ENCODE results near the gene KRTAP3-2. TPM values are rescaled to one million over a fixed set of nuclear protein-coding genes. Genes with fewer than 3 reads are reported as not detected.

Gene KRTAP3-2
- total RNA-seq, 8 experiments from 2014 or later = 0.47 to 1.0 TPM; not detected in 6

DNA sequence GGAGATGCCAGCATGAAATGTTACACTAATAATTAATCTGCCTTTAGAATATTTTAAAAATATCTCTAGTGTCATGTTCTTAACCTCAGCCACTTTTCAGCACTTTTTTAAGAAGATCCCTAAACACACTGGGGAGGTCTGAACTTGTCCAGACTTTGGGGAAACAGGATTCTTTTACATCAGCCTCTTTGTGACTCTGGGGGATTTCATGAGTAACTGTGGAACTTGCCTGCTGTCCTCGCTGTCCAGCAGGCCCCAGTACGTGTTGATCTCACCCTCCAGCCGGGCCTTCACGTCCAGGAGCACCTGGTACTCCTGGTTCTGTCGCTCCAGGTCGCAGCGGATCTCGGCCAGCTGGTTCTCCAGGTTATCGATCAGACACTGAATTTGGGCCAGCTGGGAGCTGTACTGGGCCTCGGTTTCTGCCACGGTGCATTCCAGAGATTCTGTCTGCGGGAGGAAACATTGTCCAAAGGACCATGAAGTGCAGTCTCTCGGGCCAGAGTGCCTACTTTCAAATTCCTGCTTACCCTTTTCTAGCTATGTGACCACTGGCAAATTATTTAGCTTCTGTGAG is 21.0 kb downstream of the KRTAP3-2 start:
- no peak overlapping the region for H3K4me3 ChIP-seq
- H3K4me1 ChIP-seq (replicated peaks in 1 of 2) = no peaks in the 10 kb centered on the region
- ATAC-seq (replicated peaks in 6 of 8) = no peak
- 0 to 97% (median 80%) methylated on average over 1 to 7 of the region's 13 CpGs; no CpG with 5 or more reads in 3 of the 10 experiments for WGBS, 10 experiments
- H3K27ac ChIP-seq = no peak overlapping the region
- in situ Hi-C loops (cut with MboI; ENCODE audit: low pct_unique_long_range_greater_than_20kb in 2 of 9, low sequenced_read_pairs in 9 of 9, unreplicated experiment in 9 of 9) = no loop called here

DNA sequence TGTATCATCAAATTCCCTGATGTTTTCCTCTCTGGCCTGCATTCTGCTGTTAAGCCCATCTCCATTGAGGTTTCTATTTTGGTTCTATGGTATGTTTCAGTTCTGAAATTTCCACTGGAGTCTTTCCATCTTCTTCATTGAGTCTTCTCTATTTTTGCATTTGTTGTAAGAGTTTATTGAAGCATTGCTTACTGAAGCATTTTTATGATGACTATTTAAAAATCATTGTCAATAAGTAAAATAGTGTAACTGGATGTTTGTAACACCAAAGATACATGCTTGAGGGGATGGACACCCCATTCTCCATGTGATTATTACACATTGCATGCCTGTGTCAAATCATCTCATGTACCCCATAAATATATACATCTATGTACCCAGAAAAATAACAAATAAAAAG is 24.2 kb downstream of the KRTAP3-2 start:
- Histone ChIP-seq H3K4me3 (no peak overlapping the region), H3K27ac (no peak overlapping the region), H3K4me1 (replicated peaks in 1 of 2) (no peaks in the 10 kb centered on the region)
- ATAC-seq (replicated peaks in 6 of 8) = no peak
- in situ Hi-C loops (cut with MboI; ENCODE audit: low pct_unique_long_range_greater_than_20kb in 2 of 9, low sequenced_read_pairs in 9 of 9, unreplicated experiment in 9 of 9) = no loop called here

DNA sequence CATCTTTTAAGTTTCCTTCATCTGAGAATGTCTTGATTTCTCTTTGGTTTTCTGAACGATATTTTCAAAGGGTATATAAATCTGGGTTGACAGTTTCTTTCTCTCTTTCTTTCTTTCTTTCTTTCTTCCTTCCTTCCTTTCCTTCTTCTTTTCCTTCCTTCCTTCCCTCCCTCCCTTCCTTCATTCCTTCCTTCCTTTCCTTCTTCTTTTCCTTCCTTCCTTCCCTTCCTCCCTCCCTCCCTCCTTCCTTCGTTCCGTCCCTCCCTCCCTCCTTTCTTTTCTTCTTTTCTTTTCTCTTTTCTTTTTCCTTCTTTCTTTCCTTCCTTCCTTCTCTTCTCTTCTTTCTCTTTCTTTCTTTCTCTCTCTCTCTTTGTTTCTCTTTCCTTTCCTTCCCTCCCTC is 25.3 kb downstream of the KRTAP3-2 start:
- in situ Hi-C loops (cut with MboI; ENCODE audit: low pct_unique_long_range_greater_than_20kb in 2 of 9, low sequenced_read_pairs in 9 of 9, unreplicated experiment in 9 of 9) = no loop called here
- no peak for ATAC-seq (replicated peaks in 6 of 8)
- 8 to 100% (median 81%) methylated on average over 1 to 3 of the region's 3 CpGs; no CpG with 5 or more reads in 3 of the 10 experiments for WGBS, 10 experiments

DNA sequence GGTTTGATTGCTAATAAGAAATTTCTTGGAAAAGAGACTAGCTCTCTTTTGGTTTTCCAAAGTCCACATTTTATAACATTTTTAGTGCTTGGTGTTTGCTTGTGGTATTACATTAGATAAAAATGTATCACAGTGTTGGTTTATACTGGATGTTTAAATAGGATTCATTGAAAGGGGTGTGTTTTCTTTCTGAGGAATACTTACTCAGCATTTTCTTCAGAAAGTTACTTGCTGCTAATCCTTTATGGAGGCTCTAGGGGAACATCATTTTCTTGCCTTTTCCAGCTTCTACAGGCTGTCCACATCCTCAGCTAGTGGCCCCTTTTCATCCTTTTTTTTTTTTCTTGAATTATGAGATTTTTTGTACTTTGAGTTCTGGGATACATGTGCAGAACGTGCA is 32.1 kb downstream of the KRTAP3-2 start:
- Histone ChIP-seq H3K4me3 (no peak overlapping the region), H3K27ac (no peak overlapping the region), H3K4me1 (replicated peaks in 1 of 2) (no peaks in the 10 kb centered on the region)
- 43 to 83% (median 80%) methylated on average over 1 of the region's 1 CpG; no CpG with 5 or more reads in 7 of the 10 experiments for WGBS, 10 experiments
- ATAC-seq (replicated peaks in 6 of 8) = no peak
- in situ Hi-C loops (cut with MboI; ENCODE audit: low pct_unique_long_range_greater_than_20kb in 2 of 9, low sequenced_read_pairs in 9 of 9, unreplicated experiment in 9 of 9) = no loop called here

More for the DNA sequence above, 25.3 kb downstream of the KRTAP3-2 start:
- Histone ChIP-seq H3K4me1 (replicated peaks in 1 of 2) (no peaks in the 10 kb centered on the region), H3K27ac (no peak overlapping the region), H3K4me3 (no peak overlapping the region)

DNA sequence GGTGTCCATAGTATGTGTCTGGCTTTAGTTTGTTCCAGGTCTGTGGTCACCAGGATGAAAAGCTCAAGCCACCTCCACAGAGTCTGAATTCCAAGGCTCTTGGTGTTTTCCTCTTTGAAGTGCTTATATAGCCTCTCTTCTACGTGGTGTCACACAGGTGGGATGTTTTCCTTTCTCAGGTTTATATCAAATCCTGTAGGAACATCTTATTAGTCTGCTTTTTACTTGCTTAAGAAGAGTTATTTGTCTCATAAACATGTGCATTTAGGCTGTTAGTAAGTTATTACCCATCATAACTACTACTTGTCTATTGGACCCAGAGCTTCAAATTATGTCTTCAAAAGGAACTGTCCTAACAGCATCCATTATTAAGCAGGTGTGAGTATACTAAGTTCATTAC is 32.9 kb downstream of the KRTAP3-2 start, which contains the start of gene KRT39:
TSS of gene KRT39 (minus strand) at position 101 of the 400 bp plus-strand sequence. CDS start at position 9, 92 bp downstream.
- ATAC-seq (replicated peaks in 6 of 8) = no peak
- Histone ChIP-seq H3K4me3 (no peak within 1 kb of the TSS), H3K4me1 (replicated peaks in 1 of 2) (no peaks in the 10 kb centered on the region), H3K27ac (no peak within 1 kb of the TSS)
- in situ Hi-C loops (cut with MboI; ENCODE audit: low pct_unique_long_range_greater_than_20kb in 2 of 9, low sequenced_read_pairs in 9 of 9, unreplicated experiment in 9 of 9) = no loop called here
- WGBS, 10 experiments = 20 to 100% (median 55%) methylated on average over 1 of the region's 1 CpG; no CpG with 5 or more reads in 6 of the 10 experiments

DNA sequence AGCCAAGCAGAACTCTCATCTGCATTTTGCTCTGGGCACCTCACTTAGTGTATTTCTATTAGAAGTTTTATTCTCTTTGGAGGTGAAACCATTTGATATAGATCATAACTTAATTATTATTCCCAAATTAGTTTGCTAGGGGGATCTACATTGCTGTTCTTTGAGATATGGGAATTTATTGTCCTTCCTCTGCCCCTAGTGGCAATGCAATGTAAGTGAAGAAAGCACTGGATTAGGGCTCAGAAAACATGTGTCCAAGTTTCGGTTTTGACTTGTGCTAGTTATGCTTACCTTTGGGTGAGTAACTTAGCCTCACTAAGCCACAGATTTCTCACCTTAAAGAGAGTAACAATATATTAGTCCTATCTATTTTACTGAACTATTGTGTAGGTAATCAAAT is 35.9 kb downstream of the KRTAP3-2 start:
- ATAC-seq (replicated peaks in 6 of 8) = peak in 3 of 8 experiments; percentile 22 to 59 (median 32)
- no peaks in the 10 kb centered on the region for H3K4me1 ChIP-seq (replicated peaks in 1 of 2)
- 20 to 100% (median 100%) methylated on average over 1 of the region's 1 CpG; no CpG with 5 or more reads in 3 of the 10 experiments for WGBS, 10 experiments
- no peak overlapping the region for H3K4me3 ChIP-seq
- in situ Hi-C loops (cut with MboI; ENCODE audit: low pct_unique_long_range_greater_than_20kb in 2 of 9, low sequenced_read_pairs in 9 of 9, unreplicated experiment in 9 of 9) = no loop called here
- H3K27ac ChIP-seq = no peak overlapping the region

DNA sequence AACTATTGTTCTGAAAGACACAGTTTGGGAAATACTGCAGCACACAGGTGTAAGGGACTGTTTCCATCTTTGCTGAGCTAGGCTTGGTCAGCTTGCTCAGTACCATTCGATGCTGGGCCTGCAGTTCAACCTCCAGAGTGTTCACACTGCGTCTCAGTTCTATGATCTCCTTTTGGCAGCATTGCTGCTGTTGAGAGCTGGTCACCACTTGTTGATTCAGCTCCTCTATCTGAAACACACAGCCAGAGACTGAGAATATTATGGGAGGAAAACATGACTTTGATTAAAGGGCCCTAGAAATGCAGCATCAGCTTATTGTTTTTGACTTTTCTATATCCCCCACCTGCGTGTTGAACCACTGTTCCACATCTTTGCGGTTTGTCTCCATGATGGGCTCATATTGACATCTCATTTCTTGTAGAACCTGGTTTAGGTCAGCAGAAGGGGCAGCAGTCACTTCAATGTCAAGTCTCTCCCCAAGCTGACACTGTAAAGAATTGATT is 37.6 kb downstream of the KRTAP3-2 start:
- WGBS, 10 experiments = 20 to 100% (median 83%) methylated on average over 1 to 4 of the region's 4 CpGs; no CpG with 5 or more reads in 1 of the 10 experiments
- Histone ChIP-seq H3K4me3 (no peak overlapping the region), H3K27ac (no peak overlapping the region), H3K4me1 (replicated peaks in 1 of 2) (peaks cover 7 to 10% of the 10 kb centered on the region in 2 donors)
- no peak for ATAC-seq (replicated peaks in 6 of 8)
- in situ Hi-C loops (cut with MboI; ENCODE audit: low pct_unique_long_range_greater_than_20kb in 2 of 9, low sequenced_read_pairs in 9 of 9, unreplicated experiment in 9 of 9) = no loop called here

DNA sequence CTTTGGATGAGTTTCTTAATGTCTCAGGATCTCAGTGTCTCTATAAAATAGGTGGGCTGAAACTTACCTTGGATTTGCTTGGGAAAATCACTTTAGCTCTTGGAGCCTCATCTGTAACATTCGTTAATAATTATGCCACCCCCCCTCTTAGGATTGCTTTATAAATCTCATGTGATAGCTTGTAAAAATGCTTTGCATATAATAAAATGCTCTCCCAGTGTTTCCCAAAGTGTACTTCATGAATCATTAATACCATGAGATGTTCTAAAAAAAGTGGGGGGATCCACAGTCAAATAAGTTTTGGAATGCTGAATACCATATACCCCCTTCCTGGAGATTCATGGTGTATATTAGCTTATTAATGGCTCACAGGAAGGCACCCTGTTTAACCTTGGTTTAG is 38.1 kb downstream of the KRTAP3-2 start:
- WGBS, 10 experiments = 10 to 83% (median 69%) methylated on average over 1 of the region's 1 CpG; no CpG with 5 or more reads in 2 of the 10 experiments
- in situ Hi-C loops (cut with MboI; ENCODE audit: low pct_unique_long_range_greater_than_20kb in 2 of 9, low sequenced_read_pairs in 9 of 9, unreplicated experiment in 9 of 9) = no loop called here
- ATAC-seq (replicated peaks in 6 of 8) = no peak
- H3K4me1 ChIP-seq (replicated peaks in 1 of 2) = peaks cover 12 to 15% of the 10 kb centered on the region in 2 donors
- H3K27ac ChIP-seq = no peak overlapping the region
- H3K4me3 ChIP-seq = no peak overlapping the region

DNA sequence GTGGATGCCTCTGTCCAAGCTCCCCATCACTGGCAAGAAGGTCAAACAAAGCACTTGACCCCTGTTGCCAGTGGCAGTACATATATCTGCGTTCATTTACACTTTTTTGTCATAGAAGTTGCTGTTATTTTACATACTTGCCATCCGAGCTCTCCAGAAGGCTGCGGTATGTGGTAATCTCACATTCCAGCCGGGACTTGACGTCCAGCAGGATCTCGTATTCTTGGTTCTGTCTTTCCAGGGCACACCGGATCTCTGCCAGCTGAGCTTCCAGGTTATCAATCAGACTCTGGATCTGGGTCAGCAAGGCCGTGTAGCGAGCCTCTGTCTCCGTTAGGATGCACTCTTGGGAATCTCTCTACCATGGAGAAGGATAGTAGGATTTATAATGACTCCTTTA is 39.6 kb downstream of the KRTAP3-2 start:
- WGBS, 10 experiments = 45 to 100% (median 85%) methylated on average over 1 to 10 of the region's 10 CpGs
- in situ Hi-C loops (cut with MboI; ENCODE audit: low pct_unique_long_range_greater_than_20kb in 2 of 9, low sequenced_read_pairs in 9 of 9, unreplicated experiment in 9 of 9) = no loop called here
- Histone ChIP-seq H3K4me3 (no peak overlapping the region), H3K4me1 (replicated peaks in 1 of 2) (peaks cover 15 to 18% of the 10 kb centered on the region in 2 donors), H3K27ac (no peak overlapping the region)
- no peak for ATAC-seq (replicated peaks in 6 of 8)

DNA sequence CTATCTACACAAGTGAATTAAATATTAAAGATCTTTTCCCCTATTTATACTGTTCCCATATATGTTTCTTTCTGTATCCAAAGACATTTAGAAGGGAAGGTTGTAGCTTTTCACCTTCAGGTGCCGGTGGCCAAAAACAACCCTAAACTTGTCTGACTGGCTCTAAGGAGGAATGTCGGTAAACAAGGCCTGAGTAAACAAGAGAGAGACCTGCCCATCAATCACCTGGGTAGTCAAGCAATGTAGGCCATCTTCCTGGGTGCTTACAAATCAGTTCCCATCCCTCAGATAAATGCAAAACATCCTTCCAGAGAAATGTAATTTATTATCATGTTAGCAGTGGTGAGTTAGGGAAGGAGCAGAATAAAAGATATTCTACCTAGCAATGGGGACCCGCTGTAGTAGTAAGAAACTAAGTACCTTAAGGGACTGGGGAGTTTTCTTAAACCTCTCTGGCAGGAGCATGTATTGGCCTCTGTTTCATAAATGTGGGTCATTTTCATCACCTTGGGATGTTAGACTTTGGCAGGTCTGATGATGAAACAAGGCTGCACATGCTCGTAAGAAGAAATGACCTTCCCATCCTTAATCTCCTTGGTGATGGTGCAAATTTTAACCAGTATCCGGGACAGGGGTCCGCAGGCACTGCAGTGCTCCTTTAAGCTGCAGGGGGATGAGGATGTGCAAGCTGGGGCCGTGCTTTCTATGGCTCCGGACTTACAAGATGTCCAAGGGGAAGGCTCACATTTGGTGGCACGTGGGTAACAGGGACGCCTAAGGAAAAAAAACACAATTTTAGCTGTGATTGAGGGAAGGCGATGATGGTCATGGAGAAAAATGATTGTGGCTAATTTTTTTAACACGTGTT is 41.4 kb downstream of the KRTAP3-2 start:
- in situ Hi-C loops (cut with MboI; ENCODE audit: low pct_unique_long_range_greater_than_20kb in 2 of 9, low sequenced_read_pairs in 9 of 9, unreplicated experiment in 9 of 9) = no loop called here
- WGBS, 10 experiments = 66 to 100% (median 80%) methylated on average over 1 to 12 of the region's 12 CpGs; no CpG with 5 or more reads in 1 of the 10 experiments
- Histone ChIP-seq H3K27ac (no peak overlapping the region), H3K4me1 (replicated peaks in 1 of 2) (peaks cover 15 to 18% of the 10 kb centered on the region in 2 donors), H3K4me3 (no peak overlapping the region)
- ATAC-seq (replicated peaks in 6 of 8) = no peak

DNA sequence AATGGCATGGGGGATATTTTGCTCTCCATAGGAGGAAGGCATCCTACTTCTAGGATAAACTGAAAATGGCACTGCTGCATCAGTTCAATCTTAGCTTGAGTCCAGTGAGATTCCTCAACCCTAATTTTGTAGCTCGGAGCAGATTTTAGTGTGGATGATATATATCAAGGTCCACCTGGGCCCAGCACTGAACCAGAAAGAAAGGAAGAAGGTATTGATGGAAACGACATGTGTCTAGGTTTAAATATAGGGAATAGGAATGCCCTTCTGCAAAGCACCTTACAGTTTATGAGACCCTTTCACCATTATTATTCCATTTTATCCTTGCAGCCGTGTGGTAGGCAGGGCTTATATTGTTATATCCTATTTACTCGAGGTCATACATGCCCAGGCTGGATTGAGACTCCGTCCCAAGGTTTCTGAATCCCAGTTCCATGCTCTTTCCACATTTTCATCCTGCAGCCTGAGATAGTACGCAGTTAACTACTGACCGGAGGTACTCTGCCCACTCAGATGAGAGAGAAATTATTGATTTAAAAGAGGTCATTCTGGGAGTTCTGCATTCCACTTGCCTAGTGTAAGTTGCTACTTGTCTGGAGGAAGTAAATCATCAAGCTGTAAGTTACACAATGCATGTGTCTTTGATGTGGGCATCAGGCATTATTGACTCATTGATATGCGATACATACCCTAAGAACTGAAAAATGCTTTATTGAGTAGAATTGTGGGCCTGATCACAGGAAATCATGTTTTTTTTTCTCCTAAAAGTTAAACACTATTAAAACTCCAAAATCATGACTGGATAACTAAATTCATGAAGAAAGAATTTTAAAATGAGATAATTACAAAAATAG is 43.1 kb downstream of the KRTAP3-2 start:
- ATAC-seq (replicated peaks in 6 of 8) = peak; percentile 49 to 91 (median 66)
- no peak overlapping the region for H3K4me3 ChIP-seq
- no peak overlapping the region for H3K27ac ChIP-seq
- WGBS, 10 experiments = 41 to 89% (median 63%) methylated on average over 1 to 8 of the region's 8 CpGs
- in situ Hi-C loops (cut with MboI; ENCODE audit: low pct_unique_long_range_greater_than_20kb in 2 of 9, low sequenced_read_pairs in 9 of 9, unreplicated experiment in 9 of 9) = no loop called here
- H3K4me1 ChIP-seq (replicated peaks in 1 of 2) = peaks cover 15 to 18% of the 10 kb centered on the region in 2 donors

DNA sequence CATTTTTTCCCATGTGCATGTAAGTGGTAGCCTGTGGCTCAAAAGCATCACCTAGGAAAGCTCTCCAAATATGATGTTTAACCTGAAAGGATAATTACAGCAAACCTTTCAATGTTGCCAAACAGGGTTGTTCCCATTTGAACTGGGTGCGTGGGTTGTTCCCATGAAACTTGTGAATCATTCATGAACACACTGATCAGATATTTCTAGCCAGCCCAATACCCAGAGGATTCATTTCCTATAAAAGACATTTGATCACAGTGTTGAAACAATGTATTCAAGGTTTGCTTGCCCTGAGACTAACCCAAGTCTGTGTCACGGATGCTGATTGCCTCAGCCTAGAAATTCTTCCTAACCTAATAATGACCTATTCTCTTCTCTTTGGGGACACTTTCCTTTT is 45.8 kb downstream of the KRTAP3-2 start:
- peak in 2 of 8 experiments; percentile 9 to 47 for ATAC-seq (replicated peaks in 6 of 8)
- in situ Hi-C loops (cut with MboI; ENCODE audit: low pct_unique_long_range_greater_than_20kb in 2 of 9, low sequenced_read_pairs in 9 of 9, unreplicated experiment in 9 of 9) = no loop called here

More for the DNA sequence above, 45.8 kb downstream of the KRTAP3-2 start:
- peaks cover 20 to 25% of the 10 kb centered on the region in 2 donors for H3K4me1 ChIP-seq (replicated peaks in 1 of 2)
- WGBS, 10 experiments = 0 to 100% (median 85%) methylated on average over 1 to 2 of the region's 2 CpGs
- H3K27ac ChIP-seq = no peak overlapping the region
- no peak overlapping the region for H3K4me3 ChIP-seq
